ENCODE results near the gene C11orf97.

DNA sequence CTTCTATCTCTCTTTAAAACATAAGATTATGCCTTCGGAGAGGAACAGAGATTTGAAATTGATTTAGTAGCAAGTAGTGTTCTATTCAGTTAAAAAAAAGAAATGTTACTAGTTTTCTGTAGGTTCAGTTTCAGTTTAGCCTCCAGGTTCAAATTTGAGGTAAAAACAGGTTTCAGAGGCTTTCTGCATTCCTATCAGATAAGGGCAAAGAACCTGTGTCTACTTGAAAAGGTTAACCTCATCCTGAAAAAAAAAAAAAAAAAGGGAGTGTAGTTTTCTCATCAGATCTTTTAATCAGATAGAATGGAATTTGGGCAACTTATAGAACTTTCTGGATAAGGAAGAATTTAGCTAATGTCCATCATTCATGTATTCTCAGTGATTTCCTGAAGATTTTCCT lies 12.1 kb downstream of the C11orf97 start:
- TF ChIP-seq POLR2AphosphoS5 (IDR thresholded peaks at IDR 0.05; ENCODE audit: low read depth, low read length) (no peak), TAF1 (IDR thresholded peaks at IDR 0.05; ENCODE audit: borderline replicate concordance, insufficient read depth, low read length) (no peak), FOXP2 (optimal IDR thresholded peaks at IDR 0.05; ENCODE audit: borderline replicate concordance, extremely low read depth, extremely low read length, insufficient read depth) (no peak), SIN3A (IDR thresholded peaks at IDR 0.05; ENCODE audit: borderline replicate concordance, insufficient read depth, low read length) (no peak)
- TF ChIP-seq, protein P1, sequence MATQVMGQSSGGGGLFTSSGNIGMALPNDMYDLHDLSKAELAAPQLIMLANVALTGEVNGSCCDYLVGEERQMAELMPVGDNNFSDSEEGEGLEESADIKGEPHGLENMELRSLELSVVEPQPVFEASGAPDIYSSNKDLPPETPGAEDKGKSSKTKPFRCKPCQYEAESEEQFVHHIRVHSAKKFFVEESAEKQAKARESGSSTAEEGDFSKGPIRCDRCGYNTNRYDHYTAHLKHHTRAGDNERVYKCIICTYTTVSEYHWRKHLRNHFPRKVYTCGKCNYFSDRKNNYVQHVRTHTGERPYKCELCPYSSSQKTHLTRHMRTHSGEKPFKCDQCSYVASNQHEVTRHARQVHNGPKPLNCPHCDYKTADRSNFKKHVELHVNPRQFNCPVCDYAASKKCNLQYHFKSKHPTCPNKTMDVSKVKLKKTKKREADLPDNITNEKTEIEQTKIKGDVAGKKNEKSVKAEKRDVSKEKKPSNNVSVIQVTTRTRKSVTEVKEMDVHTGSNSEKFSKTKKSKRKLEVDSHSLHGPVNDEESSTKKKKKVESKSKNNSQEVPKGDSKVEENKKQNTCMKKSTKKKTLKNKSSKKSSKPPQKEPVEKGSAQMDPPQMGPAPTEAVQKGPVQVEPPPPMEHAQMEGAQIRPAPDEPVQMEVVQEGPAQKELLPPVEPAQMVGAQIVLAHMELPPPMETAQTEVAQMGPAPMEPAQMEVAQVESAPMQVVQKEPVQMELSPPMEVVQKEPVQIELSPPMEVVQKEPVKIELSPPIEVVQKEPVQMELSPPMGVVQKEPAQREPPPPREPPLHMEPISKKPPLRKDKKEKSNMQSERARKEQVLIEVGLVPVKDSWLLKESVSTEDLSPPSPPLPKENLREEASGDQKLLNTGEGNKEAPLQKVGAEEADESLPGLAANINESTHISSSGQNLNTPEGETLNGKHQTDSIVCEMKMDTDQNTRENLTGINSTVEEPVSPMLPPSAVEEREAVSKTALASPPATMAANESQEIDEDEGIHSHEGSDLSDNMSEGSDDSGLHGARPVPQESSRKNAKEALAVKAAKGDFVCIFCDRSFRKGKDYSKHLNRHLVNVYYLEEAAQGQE (IDR thresholded peaks at IDR 0.05; ENCODE audit: insufficient read depth in 1 of 2, low read depth in 2 of 2, low read length in 2 of 2): no peak

Measured in PFSK-1 (cell line).